ENCODE data around the gene PLXNA4. TPM values are rescaled to one million over a fixed set of nuclear protein-coding genes. Genes with fewer than 3 reads are reported as not detected.

Gene PLXNA4
- total RNA-seq, 1 experiment from 2014 or later, result not detected

- TF ChIP-seq CTCF (IDR thresholded peaks at IDR 0.05; ENCODE audit: unreplicated experiment), result no peak
- Mint-ChIP-seq H3K27ac (ENCODE audit: low read depth, unreplicated experiment) (no peak overlapping the region), H3K27me3 (ENCODE audit: insufficient read depth, unreplicated experiment) (peaks cover 71% of the 10 kb centered on the region), H3K4me1 (ENCODE audit: insufficient read depth, unreplicated experiment) (no peaks in the 10 kb centered on the region), H3K36me3 (ENCODE audit: insufficient read depth, unreplicated experiment) (no peaks in the 10 kb centered on the region), H3K4me3 (ENCODE audit: unreplicated experiment) (no peak overlapping the region), H3K9me3 (ENCODE audit: unreplicated experiment) (no peaks in the 10 kb centered on the region)
- ChIA-PET CTCF (interaction anchor here (0.6 to 3.4 kb wide), 2 partner anchors 11 to 246 kb away, joined by 3 to 26 read pairs; no protein-coding TSS in a partner anchor), POLR2A (no interaction called here)
- BruUV-seq (replicated peaks), result no TSS peak
- DNase-seq (ENCODE audit: unreplicated experiment), result no peak
- intact Hi-C loops (cut with micrococcal nuclease), result no loop called here
These were observed 6.2 kb downstream of the PLXNA4 start for GRCh38 chr7:132569884-132570614.

- BruUV-seq (replicated peaks), result no TSS peak
- no peak for DNase-seq (ENCODE audit: unreplicated experiment)
- TF ChIP-seq CTCF (IDR thresholded peaks at IDR 0.05; ENCODE audit: unreplicated experiment), result no peak
- H3K27ac Mint-ChIP-seq (ENCODE audit: low read depth, unreplicated experiment), result no peak overlapping the region
- no peak overlapping the region for H3K4me3 Mint-ChIP-seq (ENCODE audit: unreplicated experiment)
- no peaks in the 10 kb centered on the region for H3K36me3 Mint-ChIP-seq (ENCODE audit: insufficient read depth, unreplicated experiment)
- H3K9me3 Mint-ChIP-seq (ENCODE audit: unreplicated experiment), result no peaks in the 10 kb centered on the region
- peaks cover 71% of the 10 kb centered on the region for H3K27me3 Mint-ChIP-seq (ENCODE audit: insufficient read depth, unreplicated experiment)
- intact Hi-C loops (cut with micrococcal nuclease), result no loop called here
- ChIA-PET CTCF (interaction anchor here (3.4 kb wide), 1 partner anchor 12 kb away, joined by 26 read pairs; no protein-coding TSS in a partner anchor), POLR2A (no interaction called here)
- no peaks in the 10 kb centered on the region for H3K4me1 Mint-ChIP-seq (ENCODE audit: insufficient read depth, unreplicated experiment)
These were observed 7.3 kb downstream of the PLXNA4 start for GRCh38 chr7:132568962-132569361.

GRCh38 chr7:132565885-132566284, 10.4 kb downstream of the PLXNA4 start:
- Mint-ChIP-seq H3K36me3 (ENCODE audit: insufficient read depth, unreplicated experiment) (no peaks in the 10 kb centered on the region), H3K27ac (ENCODE audit: low read depth, unreplicated experiment) (no peak overlapping the region), H3K9me3 (ENCODE audit: unreplicated experiment) (no peaks in the 10 kb centered on the region), H3K4me3 (ENCODE audit: unreplicated experiment) (no peak overlapping the region), H3K27me3 (ENCODE audit: insufficient read depth, unreplicated experiment) (peaks cover 64% of the 10 kb centered on the region), H3K4me1 (ENCODE audit: insufficient read depth, unreplicated experiment) (no peaks in the 10 kb centered on the region)
- TF ChIP-seq CTCF (IDR thresholded peaks at IDR 0.05; ENCODE audit: unreplicated experiment), result no peak
- no TSS peak for BruUV-seq (replicated peaks)
- ChIA-PET CTCF (interaction anchor here (1.0 kb wide), 2 partner anchors 15 to 36 kb away, joined by 3 to 7 read pairs; no protein-coding TSS in a partner anchor), POLR2A (no interaction called here)
- DNase-seq (ENCODE audit: unreplicated experiment), result no peak
- intact Hi-C loops (cut with micrococcal nuclease), result no loop called here

GRCh38 chr7:132565441-132565840, 10.8 kb downstream of the PLXNA4 start:
- BruUV-seq (replicated peaks), result no TSS peak
- no peak for DNase-seq (ENCODE audit: unreplicated experiment)
- no peak overlapping the region for H3K27ac Mint-ChIP-seq (ENCODE audit: low read depth, unreplicated experiment)
- peaks cover 59% of the 10 kb centered on the region for H3K27me3 Mint-ChIP-seq (ENCODE audit: insufficient read depth, unreplicated experiment)
- ChIA-PET POLR2A (no interaction called here), CTCF (interaction anchor here (0.7 to 1.0 kb wide), 4 partner anchors 15 to 1061 kb away, joined by 3 to 7 read pairs (median 4); no protein-coding TSS in a partner anchor)
- no peak for TF ChIP-seq CTCF (IDR thresholded peaks at IDR 0.05; ENCODE audit: unreplicated experiment)
- H3K36me3 Mint-ChIP-seq (ENCODE audit: insufficient read depth, unreplicated experiment), result no peaks in the 10 kb centered on the region
- H3K9me3 Mint-ChIP-seq (ENCODE audit: unreplicated experiment), result no peaks in the 10 kb centered on the region
- H3K4me3 Mint-ChIP-seq (ENCODE audit: unreplicated experiment), result no peak overlapping the region
- intact Hi-C loops (cut with micrococcal nuclease), result no loop called here
- no peaks in the 10 kb centered on the region for H3K4me1 Mint-ChIP-seq (ENCODE audit: insufficient read depth, unreplicated experiment)
